HS-27A (cell line): ENCODE results near the gene NOX5.

Experiments used
- DNase-seq: peaks from one replicate; pipeline ENCODE4 v3.0.0-alpha.2; 2012; ENCODE audit warnings: low read depth, missing footprints

NOX5 gene

GRCh38 chr15:69082021-69082502 is 67.6 kb downstream of the NOX5 start:
- DNase-seq, result no peak

- no peak for DNase-seq
Observed at GRCh38 chr15:69082554-69082953, 68.1 kb downstream of the NOX5 start.

- no peak for DNase-seq
Observed at GRCh38 chr15:69084404-69085030, 70.0 kb downstream of the NOX5 start.

GRCh38 chr15:69085325-69086081 is 71.0 kb downstream of the NOX5 start:
- DNase-seq, result no peak

- DNase-seq, result no peak
Observed at GRCh38 chr15:69086427-69087204, 72.1 kb downstream of the NOX5 start.

- no peak for DNase-seq
Observed at GRCh38 chr15:69087366-69087976, 73.0 kb downstream of the NOX5 start.

GRCh38 chr15:69088300-69088965 is 73.9 kb downstream of the NOX5 start:
- DNase-seq, result no peak

GRCh38 chr15:69089258-69089657 is 74.8 kb downstream of the NOX5 start:
- DNase-seq, result no peak

GRCh38 chr15:69090197-69090948 is 75.9 kb downstream of the NOX5 start:
- DNase-seq, result no peak

- DNase-seq, result no peak
Observed at GRCh38 chr15:69091654-69092053, 77.2 kb downstream of the NOX5 start.

- DNase-seq, result peak; percentile 80
Observed at GRCh38 chr15:69092159-69092558, 77.7 kb downstream of the NOX5 start.

- DNase-seq, result no peak
Observed at GRCh38 chr15:69093127-69093526, 78.6 kb downstream of the NOX5 start.

- DNase-seq, result no peak
Observed at GRCh38 chr15:69093614-69094013, 79.1 kb downstream of the NOX5 start.

- DNase-seq, result no peak
Observed at GRCh38 chr15:69094124-69094921, 79.8 kb downstream of the NOX5 start.

- no peak for DNase-seq
Observed at GRCh38 chr15:69095274-69095673, 80.8 kb downstream of the NOX5 start.

GRCh38 chr15:69096196-69096595 is 81.7 kb downstream of the NOX5 start:
- no peak for DNase-seq

- DNase-seq, result no peak
Observed at GRCh38 chr15:69096626-69097025, 82.1 kb downstream of the NOX5 start.

GRCh38 chr15:69098771-69099170 is 84.3 kb downstream of the NOX5 start:
- no peak for DNase-seq

GRCh38 chr15:69099941-69100340 is 85.4 kb downstream of the NOX5 start:
- DNase-seq, result no peak

GRCh38 chr15:69100821-69101220 is 86.3 kb downstream of the NOX5 start:
- DNase-seq, result no peak
